ENCODE data around the gene MMP26.

MMP26 gene

GRCh38 chr11:4727171-4727570 is 22.6 kb downstream of the MMP26 start:
- no peak for DNase-seq

- no peak for DNase-seq
Observed at GRCh38 chr11:4740735-4741134, 36.2 kb downstream of the MMP26 start.

GRCh38 chr11:4748438-4748837 is 43.9 kb downstream of the MMP26 start:
- DNase-seq, result no peak

GRCh38 chr11:4751201-4751600 is 46.6 kb downstream of the MMP26 start:
- DNase-seq, result no peak

Data from CD4-positive, alpha-beta T cell treated with Interleukin-12 subunit alpha and Interleukin-12 subunit beta, for 1 hour (primary cell).